GM21619 (cell line): ENCODE data around the gene UPK3A.
"Not testable (repeated sequence)": the region's sequence is repeated elsewhere in the genome, so short reads cannot be mapped to it uniquely, and the experiment has no call there.

Experiments
- ATAC-seq: cut with Tn5 transposase; IDR thresholded peaks from one replicate; pipeline ENCODE4 v1.9.1; 2021; ENCODE audit not compliant: unreplicated experiment

Gene UPK3A

GRCh38 chr22:45324311-45324711 lies 39.6 kb downstream of the UPK3A start:
- no peak for ATAC-seq

GRCh38 chr22:45328261-45328660 lies 43.5 kb downstream of the UPK3A start:
- ATAC-seq, result not testable (repeated sequence)

- ATAC-seq, result no peak
Measured at GRCh38 chr22:45328822-45329529, 44.2 kb downstream of the UPK3A start.

GRCh38 chr22:45329530-45329936 lies 44.8 kb downstream of the UPK3A start:
- no peak for ATAC-seq

GRCh38 chr22:45330548-45330947 lies 45.8 kb downstream of the UPK3A start:
- ATAC-seq, result no peak

- no peak for ATAC-seq
Measured at GRCh38 chr22:45331486-45331885, 46.7 kb downstream of the UPK3A start.

- ATAC-seq, result no peak
Measured at GRCh38 chr22:45332001-45332400, 47.3 kb downstream of the UPK3A start.

GRCh38 chr22:45334068-45334467 lies 49.3 kb downstream of the UPK3A start:
- no peak for ATAC-seq

GRCh38 chr22:45334528-45334927 lies 49.8 kb downstream of the UPK3A start:
- no peak for ATAC-seq

GRCh38 chr22:45335021-45335818 lies 50.5 kb downstream of the UPK3A start:
- no peak for ATAC-seq

GRCh38 chr22:45335854-45336522 lies 51.2 kb downstream of the UPK3A start:
- ATAC-seq, result no peak

- no peak for ATAC-seq
Measured at GRCh38 chr22:45336971-45337431, 52.3 kb downstream of the UPK3A start.

GRCh38 chr22:45337536-45337935 lies 52.8 kb downstream of the UPK3A start:
- no peak for ATAC-seq

GRCh38 chr22:45338795-45339194 lies 54.0 kb downstream of the UPK3A start:
- ATAC-seq, result no peak

GRCh38 chr22:45340323-45340722 lies 55.6 kb downstream of the UPK3A start:
- ATAC-seq, result no peak

GRCh38 chr22:45341498-45341897 lies 56.7 kb downstream of the UPK3A start:
- ATAC-seq, result no peak

GRCh38 chr22:45343143-45343542 lies 58.4 kb downstream of the UPK3A start:
- no peak for ATAC-seq

GRCh38 chr22:45344334-45344733 lies 59.6 kb downstream of the UPK3A start:
- ATAC-seq, result no peak
